ENCODE data around the gene ORC3.
A peak's percentile ranks its signal among the peaks of the same experiment; 100 is the strongest.

The ORC3 gene

DNA sequence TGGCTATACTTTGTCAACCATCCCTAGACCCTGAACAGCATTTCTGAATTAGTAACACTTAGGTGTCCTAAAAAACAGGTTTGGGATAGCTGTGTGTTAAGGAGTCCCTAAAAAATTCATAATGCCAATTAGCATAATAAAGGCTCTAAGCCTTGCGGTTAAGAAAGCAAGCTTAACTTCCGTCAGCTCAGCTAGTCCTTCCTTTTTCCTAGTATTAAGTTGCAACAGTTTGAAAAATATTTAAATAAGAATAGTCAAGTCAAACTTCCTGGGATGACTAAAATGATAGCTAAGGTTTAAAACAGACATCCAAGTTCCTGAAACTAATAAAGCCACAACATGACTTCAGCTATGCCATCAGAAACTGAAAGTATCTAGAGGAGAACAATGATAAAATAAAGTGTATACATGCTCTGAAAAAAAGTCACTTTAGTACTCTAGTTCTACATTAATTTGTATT lies 108.6 kb downstream of the ORC3 start:
- TF ChIP-seq MYC (IDR thresholded peaks at IDR 0.05; ENCODE audit: low read depth, low read length) (no peak), MAX (IDR thresholded peaks at IDR 0.05; ENCODE audit: low read depth, low read length) (no peak), POLR2A (IDR thresholded peaks at IDR 0.05; ENCODE audit: extremely low read depth, insufficient read length) (no peak), CTCF (IDR thresholded peaks at IDR 0.05; ENCODE audit: low read depth, low read length) (no peak)

DNA sequence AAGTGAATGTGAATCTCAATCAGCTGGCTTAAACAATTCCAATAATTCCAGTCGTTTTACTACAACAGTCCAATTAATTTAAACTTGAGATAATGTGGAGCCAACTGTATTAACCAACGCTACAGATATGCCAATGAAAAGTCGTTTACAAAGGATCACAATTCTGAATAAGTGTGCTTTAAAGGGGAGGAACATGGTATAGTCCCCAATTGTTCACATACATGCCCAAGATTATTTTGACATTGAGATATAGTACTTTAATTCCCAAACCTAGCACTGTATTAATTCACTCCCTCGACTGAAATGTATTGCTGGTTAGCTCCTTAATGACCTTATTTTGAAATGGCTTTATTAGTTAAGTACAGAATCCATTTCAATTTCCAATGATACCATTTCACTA lies 109.6 kb downstream of the ORC3 start:
- DNase-seq (ENCODE audit: low read depth): no peak
- H3K4me3 ChIP-seq (ENCODE audit: low read depth, low read length): peak overlapping the region; percentile 93
- no peak for TF ChIP-seq MYC (IDR thresholded peaks at IDR 0.05; ENCODE audit: low read depth, low read length)
- TF ChIP-seq MAX (IDR thresholded peaks at IDR 0.05; ENCODE audit: low read depth, low read length): no peak
- TF ChIP-seq CTCF (IDR thresholded peaks at IDR 0.05; ENCODE audit: low read depth, low read length): no peak
- TF ChIP-seq POLR2A (IDR thresholded peaks at IDR 0.05; ENCODE audit: extremely low read depth, insufficient read length): no peak

More for the DNA sequence above, 108.6 kb downstream of the ORC3 start:
- H3K4me3 ChIP-seq (ENCODE audit: low read depth, low read length): peak overlapping the region; percentile 93
- peak; percentile 45 for DNase-seq (ENCODE audit: low read depth)

- 0 out of 2 replicates have a peak, but pooled peaks have one; percentile 19 for TF ChIP-seq MYC (IDR thresholded peaks at IDR 0.05; ENCODE audit: low read depth, low read length)
- TF ChIP-seq CTCF (IDR thresholded peaks at IDR 0.05; ENCODE audit: low read depth, low read length): no peak
- H3K4me3 ChIP-seq (ENCODE audit: low read depth, low read length): peak overlapping the region; percentile 93
- DNase-seq (ENCODE audit: low read depth): peak; percentile 81
These were observed 110.7 kb downstream of the ORC3 start for GRCh38 chr6:87700397-87701343.

- DNase-seq (ENCODE audit: low read depth): no peak
- H3K4me3 ChIP-seq (ENCODE audit: low read depth, low read length): peak overlapping the region; percentile 93
- TF ChIP-seq MYC (IDR thresholded peaks at IDR 0.05; ENCODE audit: low read depth, low read length) (no peak), CTCF (IDR thresholded peaks at IDR 0.05; ENCODE audit: low read depth, low read length) (no peak), MAX (IDR thresholded peaks at IDR 0.05; ENCODE audit: low read depth, low read length) (no peak), POLR2A (IDR thresholded peaks at IDR 0.05; ENCODE audit: extremely low read depth, insufficient read length) (no peak)
These were observed 111.4 kb downstream of the ORC3 start for GRCh38 chr6:87701344-87701675.

DNA sequence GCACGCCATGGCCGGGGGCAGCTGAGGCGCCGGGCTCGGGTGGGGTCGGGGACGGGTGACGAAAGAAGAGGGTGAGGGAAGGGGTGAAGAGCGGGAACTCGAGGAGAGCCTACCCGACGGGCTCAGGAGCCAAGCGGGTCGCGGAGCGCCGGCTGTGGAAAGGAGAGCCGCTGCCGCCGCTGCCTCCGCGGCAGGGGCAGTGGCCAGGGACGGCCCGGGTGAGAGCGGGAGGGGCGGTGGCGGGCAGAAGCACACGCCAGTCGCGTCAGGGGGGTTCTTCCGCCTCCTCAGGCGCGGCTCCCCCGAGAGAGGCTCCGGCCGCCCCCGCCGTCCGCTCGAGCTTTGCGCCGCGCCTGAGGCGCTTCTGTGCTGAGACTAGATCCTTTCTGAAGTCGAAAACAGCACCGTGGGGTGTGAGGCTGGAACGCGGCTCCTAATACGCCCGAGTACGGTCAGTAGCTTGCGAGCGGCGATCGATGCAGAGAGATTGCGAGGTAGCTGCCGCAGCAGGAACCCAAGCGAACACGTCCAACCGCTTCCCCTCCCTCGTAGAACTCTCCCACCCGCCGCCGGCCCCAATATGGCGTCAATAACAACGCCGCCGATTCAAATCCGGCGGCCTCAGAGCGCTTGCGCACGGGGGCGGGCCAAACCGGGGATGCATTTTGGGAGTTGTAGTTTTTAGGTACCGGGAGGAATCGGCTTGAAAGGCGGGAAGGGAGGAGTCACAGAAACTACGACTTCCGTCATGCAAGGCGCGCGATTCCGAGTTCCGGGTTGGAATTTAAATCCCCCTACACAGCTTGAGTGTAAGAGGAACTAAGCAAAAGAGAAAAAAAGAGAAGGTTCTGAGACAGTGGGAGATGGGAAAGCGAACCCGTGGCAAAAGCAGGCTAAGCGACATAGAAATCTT lies 112.0 kb downstream of the ORC3 start, which contains the start of gene AKIRIN2:
AKIRIN2 (minus strand) TSS at position 558 of the 913 bp plus-strand sequence; CDS start at position 9, 549 bp downstream.
- peak; percentile 100 for DNase-seq (ENCODE audit: low read depth)
- H3K4me3 ChIP-seq (ENCODE audit: low read depth, low read length): peak within 1 kb of the TSS; percentile 93

More for the DNA sequence above, 112.0 kb downstream of the ORC3 start, which contains the start of gene AKIRIN2:
- TF ChIP-seq MAX (IDR thresholded peaks at IDR 0.05; ENCODE audit: low read depth, low read length) (peak; percentile 41; the same call in 1 of the 2 replicates), CTCF (IDR thresholded peaks at IDR 0.05; ENCODE audit: low read depth, low read length) (no peak), POLR2A (IDR thresholded peaks at IDR 0.05; ENCODE audit: extremely low read depth, insufficient read length) (peak; percentile 96), MYC (IDR thresholded peaks at IDR 0.05; ENCODE audit: low read depth, low read length) (peak; percentile 76)

All from NB4 (cell line).